ENCODE data around the gene SCEL.
"Not testable (repeated sequence)": the region's sequence is repeated elsewhere in the genome, so short reads cannot be mapped to it uniquely, and the experiment has no call there.

SCEL gene, protein sequence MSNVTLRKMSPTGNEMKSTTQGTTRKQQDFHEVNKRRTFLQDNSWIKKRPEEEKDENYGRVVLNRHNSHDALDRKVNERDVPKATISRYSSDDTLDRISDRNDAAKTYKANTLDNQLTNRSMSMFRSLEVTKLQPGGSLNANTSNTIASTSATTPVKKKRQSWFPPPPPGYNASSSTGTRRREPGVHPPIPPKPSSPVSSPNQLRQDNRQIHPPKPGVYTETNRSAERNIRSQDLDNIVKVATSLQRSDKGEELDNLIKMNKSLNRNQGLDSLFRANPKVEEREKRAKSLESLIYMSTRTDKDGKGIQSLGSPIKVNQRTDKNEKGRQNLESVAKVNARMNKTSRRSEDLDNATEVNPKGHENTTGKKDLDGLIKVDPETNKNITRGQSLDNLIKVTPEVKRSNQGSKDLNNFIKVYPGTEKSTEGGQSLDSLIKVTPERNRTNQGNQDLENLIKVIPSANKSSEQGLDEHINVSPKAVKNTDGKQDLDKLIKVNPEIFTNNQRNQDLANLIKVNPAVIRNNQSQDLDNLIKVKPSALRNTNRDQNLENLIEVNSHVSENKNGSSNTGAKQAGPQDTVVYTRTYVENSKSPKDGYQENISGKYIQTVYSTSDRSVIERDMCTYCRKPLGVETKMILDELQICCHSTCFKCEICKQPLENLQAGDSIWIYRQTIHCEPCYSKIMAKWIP

GRCh38 chr13:77535448-77535847, at the start of gene SCEL:
Gene SCEL (plus strand): TSS chr13:77535706. CDS start chr13:77555876, 20,170 bp downstream.
- no peak for DNase-seq

DNA sequence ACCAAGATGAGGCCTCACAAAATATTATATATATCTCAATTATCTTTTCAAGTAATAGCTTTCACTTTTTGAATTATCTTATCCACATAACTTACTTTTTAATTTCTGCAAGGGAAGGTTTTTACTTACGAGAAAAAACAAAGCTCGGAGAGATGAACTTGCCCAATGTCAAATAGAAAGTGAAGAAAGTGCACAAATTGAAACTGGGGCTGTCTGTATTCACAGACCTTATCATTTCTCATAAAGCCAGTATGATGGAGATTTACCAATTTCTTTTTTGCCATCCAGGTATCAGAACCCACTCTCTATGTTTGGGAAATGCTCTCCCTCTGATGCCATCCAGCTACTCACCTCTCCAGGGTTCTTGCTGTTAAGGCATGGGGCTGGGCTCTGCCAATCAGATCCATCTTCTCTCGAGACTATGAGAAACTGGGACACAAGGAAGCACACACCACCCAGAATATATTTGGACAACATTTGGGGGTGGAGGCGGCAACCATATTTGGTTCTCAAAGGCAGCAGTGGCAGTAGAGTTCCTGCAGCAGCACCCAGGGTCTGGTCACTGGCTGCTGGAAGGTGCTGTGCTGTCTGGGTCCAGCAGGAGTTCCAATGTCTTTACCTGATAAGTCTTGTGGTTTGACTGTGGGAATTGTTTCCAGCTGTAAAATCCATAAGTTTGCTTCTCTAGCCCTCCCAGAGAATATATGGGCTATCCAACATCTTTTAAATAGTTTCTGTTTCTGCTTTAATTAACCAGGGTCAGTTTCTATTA, 45.8 kb upstream of the SCEL start:
- DNase-seq, result no peak

GRCh38 chr13:77492982-77493381, 42.5 kb upstream of the SCEL start:
- no peak for DNase-seq

DNA sequence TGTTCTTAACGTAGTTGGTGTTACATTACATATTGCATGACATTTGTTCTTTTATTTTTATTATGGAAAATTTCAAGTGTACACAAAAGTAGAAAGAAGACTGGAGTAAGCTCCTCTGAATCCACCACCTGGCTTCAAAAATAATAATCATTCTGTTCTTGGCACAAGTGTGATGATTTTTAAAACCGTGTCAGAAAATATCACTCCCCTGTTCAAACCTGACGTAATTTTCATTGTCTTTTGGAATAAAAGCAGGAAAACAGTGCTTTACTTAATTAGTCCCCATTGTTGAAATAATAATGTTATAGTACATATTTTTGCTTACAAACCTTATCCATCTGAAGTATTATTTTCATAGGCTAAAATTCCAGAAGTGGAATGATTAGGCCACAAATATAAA, 41.3 kb upstream of the SCEL start:
- no peak for DNase-seq

DNA sequence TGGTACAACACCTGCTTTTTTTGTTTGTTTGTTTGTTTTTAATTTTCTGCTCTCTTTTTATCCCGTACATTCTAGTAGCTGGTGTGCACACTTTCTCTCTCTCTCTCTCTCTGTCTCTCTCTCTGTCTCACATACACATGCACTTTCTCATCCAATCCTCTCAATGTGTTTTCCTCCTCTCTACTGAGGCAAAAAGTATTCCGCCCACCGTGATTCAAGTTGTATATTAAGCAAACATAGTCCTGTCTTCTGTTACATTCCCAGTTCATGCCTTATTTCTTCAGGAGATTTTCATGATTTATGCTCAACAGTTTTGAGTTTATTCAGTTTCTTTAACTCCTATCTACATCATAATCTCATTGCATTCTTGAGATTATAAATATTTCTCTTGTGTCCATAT, 38.2 kb upstream of the SCEL start:
- no peak for DNase-seq

DNA sequence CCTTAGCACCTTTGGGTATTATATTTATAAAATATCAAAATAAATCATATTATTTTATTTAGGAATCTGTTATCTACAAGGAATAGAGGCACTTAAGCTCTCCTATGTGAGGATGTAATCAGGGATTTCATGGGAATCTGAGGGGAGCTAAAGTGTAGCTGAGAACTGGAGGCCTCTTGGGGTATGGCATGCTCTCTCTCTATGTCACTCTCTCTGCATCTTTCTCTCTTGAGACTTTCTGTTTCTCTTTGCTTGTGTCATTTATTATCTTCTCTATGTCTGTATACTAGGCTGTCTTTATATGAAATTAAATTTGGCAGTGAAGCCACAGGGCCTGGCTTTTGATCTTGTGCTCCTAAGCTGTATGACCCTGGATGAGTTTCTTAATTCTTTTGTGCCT, 37.7 kb upstream of the SCEL start:
- no peak for DNase-seq

DNA sequence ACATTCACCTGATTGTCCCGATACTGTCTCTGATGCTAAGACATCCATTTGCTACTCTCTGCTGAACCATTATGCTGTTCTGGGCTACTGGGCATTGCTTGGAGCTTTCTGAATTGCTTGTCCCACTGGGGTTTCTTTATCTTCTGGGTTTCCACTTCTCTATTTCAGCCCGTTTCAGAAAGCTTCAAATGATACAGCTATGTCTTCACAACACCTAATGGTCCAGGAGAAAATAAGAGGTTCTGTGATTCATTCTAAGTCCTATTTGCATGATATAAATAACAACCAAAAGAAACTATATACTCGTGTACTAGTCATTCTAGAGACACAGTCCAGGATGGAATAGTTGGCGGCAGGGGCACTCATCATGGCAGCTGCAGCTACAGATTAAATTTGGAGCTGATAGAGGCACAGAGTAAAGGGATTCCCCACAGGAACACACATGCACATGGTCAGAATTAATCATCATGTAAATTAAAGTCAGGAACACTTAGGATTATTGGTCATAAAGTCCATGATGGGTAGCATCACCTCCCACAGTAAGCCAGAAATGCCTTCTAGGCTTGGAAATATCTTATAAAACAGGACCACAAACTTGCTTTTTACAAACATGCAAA, 33.3 kb upstream of the SCEL start:
- DNase-seq, result no peak

DNA sequence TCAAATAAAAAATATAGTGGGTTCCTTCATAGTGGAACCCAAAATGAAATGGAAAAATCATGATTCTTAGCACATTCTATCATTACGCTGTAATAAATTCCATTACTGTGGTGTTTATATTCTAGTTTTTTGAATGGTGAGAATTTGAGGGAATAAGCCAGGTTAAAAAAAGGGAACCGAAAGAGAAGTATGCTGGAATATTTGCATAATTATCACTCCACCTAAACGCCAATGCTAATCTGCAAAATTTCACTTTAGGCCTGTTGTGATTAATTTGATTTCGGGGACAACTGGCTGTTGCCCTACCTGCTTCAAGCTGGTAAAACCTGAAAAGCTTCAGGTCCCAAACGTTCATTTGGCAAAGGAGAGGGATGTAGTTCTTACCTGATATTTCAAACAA, 32.1 kb upstream of the SCEL start:
- DNase-seq, result no peak

GRCh38 chr13:77506874-77507273, 28.6 kb upstream of the SCEL start:
- DNase-seq, result no peak

DNA sequence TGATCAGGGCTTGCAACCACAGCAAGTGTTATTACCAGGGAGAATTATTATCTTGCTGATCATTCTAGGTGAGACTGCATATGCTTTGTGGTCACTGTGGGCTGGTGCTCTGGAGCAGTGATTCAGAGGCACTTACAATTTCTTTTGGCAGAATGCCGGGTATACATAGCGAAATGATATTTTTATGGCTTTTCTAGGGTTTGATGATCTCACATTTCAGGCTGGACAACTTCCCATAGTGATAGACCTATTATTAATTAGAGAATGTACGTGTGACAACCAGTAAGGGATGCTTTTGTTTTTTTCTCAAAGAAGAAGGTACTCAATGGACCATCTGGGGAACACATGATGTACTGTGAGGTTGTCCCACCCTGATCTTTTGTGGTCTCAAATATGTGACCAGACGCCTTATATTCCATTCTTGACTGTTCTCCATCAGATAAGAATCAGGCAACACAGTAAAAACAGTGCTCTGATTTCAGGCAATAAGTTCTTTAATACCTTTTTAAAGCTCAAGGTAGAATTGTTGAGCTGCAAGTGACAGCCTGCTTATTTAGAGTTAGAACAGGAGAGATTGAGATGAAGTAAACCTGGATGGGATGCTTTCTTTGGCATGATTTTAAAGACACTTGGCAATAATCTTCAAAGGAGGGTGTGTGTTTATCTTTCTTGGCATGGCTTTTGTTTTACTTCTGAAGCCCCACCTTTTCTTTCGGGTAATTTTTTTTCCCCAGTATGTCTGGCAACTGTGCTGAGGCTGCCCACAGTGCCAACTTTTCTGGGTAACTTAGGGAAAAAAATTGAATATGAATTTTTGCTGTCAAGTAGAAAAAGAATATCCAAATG, 27.4 kb upstream of the SCEL start:
- no peak for DNase-seq

DNA sequence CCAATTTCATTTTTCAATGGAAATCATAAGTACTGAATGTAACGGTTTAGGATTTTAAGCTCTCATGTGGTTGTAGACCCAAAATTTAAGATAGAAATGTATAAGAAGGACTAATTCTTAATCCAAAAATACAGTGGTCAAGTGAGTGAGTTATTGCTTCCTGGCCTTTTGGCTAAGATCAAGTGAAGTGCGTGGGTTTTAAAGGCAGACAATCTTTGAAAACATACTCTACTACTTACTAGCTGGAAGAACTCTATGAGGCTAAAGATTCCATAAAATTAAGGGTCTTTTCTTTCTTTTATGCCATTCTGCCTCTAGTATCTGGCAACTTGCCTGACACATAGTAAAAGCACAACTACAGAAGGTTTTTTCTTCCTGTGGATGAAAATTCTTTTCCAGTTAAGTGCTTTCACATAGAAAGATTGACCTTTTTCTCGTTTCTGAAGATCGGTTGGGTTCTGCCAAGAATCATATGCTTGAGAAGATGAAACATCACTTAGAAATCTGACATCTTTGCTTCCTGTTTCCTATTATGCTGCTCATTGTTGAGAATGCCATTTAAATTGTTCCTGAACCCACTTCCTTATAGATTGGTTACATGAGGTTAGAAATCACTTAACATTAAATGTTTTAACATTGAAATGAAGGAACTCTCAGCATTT, 26.4 kb upstream of the SCEL start:
- peak; percentile 21 for DNase-seq

DNA sequence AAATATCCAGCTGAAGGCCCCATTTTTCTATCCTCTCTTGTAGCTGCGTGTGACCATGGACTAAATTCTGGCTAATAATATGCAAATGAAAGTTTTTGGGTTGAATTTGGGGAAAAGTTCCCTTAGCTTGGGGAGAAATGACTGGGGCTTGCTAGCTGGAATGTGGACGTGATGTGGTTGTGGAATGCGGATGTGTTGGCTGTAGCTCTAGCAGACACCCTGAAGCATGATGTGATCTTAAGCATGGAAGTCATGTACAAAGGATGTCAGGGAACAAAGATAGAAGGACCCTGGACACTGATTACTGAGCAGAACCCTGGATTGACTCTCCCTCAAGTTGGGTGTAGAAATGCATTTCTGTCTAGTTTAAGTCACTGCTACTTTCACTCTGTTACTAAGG, 25.4 kb upstream of the SCEL start:
- DNase-seq, result no peak

GRCh38 chr13:77511552-77511951, 24.0 kb upstream of the SCEL start:
- no peak for DNase-seq

GRCh38 chr13:77513719-77514335, 21.7 kb upstream of the SCEL start:
- no peak for DNase-seq

- DNase-seq, result no peak
Measured at GRCh38 chr13:77514336-77514726, 21.2 kb upstream of the SCEL start.

DNA sequence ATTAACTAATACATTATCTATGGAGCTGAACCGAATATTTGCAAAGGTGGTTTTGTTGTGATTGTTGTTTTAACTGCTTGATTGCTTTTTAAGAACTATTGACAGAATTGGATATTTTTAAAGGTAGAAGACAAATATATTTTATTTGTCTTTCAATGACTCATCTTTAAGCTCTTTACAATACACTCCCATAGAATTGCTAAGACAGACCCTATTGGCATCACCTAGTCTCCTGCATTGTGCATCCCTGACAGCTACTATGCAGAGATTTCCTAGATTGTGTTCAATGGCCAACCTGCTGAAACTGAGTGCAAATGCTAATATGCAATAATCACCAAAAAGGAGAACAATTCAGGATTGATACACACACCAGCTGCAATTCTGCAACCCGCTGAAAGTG, 19.7 kb upstream of the SCEL start:
- no peak for DNase-seq

GRCh38 chr13:77516342-77516789, 19.1 kb upstream of the SCEL start:
- DNase-seq, result no peak

DNA sequence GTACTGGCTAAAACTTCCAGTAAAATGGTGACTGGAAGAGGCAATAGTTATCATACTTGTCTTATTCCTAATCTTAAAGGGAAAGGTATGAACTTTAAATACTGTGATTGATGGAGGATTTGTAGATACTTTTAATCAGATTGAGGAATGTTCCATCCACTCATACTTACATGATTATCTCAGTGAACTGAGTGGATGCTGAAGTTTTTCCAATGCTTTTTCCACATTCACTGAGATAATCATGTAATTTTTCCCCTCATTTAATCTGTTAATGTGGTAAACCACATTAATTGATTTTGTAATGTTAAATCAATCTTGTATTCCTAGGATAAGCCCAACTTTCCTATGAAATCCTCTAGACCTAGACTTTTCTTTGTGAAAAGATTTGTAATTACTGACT, 17.2 kb upstream of the SCEL start:
- DNase-seq, result no peak

GRCh38 chr13:77519396-77519795, 16.1 kb upstream of the SCEL start:
- not testable (repeated sequence) for DNase-seq

DNA sequence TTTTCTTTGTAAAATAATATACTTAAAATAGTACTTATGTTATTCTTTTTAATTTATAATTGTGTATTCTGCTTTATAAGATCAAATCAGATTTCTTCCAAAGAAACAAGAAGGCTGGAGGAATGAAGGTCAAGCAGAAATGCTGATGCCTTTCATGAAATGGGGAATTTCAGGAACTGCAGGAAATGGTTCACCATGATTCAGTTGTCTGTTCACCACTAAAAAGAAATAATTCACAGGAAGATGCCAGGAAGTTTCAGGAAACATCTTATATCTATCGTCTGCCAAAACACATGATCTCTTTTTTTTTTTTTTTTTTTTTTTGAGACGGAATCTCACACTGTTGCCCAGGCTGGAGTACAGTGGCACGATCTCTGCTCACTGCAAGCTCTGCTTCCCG, 15.7 kb upstream of the SCEL start:
- no peak for DNase-seq

DNA sequence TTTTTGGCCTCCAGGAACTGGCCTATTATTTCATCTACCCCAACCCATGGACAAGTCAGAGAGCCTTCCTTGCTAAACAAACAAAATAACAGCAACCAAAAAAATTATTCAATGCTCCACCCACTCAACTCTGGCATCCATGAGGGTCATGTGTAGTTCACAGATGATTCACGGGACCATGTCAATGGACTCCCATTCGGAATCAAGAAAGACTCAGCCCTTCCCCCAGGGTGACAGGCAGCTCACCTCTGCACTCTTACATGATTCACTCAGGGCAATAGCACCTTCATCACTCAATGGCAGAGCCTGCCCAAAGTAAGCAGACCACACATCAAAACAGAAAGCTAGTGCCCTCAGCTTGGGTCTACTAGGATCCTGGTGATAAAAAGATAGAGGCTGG, 14.3 kb upstream of the SCEL start:
- DNase-seq, result no peak

Data from NCI-H446 treated with DMSO at 0.1 percent for 48 hours (cell line).